ENCODE data around the gene GBP3. TPM values are rescaled to one million over a fixed set of nuclear protein-coding genes. Genes with fewer than 3 reads are reported as not detected.

Gene GBP3
- total and polyA plus RNA-seq, 10 of the 15 experiments (the other 5 are each of a cell fraction or from before 2014, with no cell fraction given): 0.21 to 3.1 (median 1.7) TPM

- Histone ChIP-seq H3K27me3 (replicated peaks in 1 of 2; ENCODE audit: control insufficient read depth in 2 of 2, insufficient read depth in 2 of 2, low read length in 1 of 2) (no peaks in the 10 kb centered on the region), H3K36me3 (ENCODE audit: control insufficient read depth in 2 of 2, insufficient read depth in 2 of 2, low read length in 1 of 2) (no peaks in the 10 kb centered on the region), H2AFZ (ENCODE audit: control insufficient read depth, low read depth, low read length) (no peak overlapping the region), H3K4me1 (ENCODE audit: control insufficient read depth, insufficient read depth, low read length) (peaks cover 10% of the 10 kb centered on the region), H3K4me2 (ENCODE audit: control insufficient read depth, insufficient read depth) (no peak overlapping the region), H3K4me3 (no peak overlapping the region), H4K20me1 (ENCODE audit: control insufficient read depth, insufficient read depth) (no peaks in the 10 kb centered on the region), H3K27ac (ENCODE audit: control insufficient read depth, insufficient read depth) (no peak overlapping the region), H3K9ac (ENCODE audit: control insufficient read depth, insufficient read depth, low read length) (no peak overlapping the region), H3K79me2 (ENCODE audit: control insufficient read depth, insufficient read depth, low read length) (no peaks in the 10 kb centered on the region), H3K9me3 (replicated peaks; ENCODE audit: control insufficient read depth, insufficient read depth, low read length) (peaks cover 11% of the 10 kb centered on the region)
- intact Hi-C loops (cut with micrococcal nuclease; ENCODE audit: unreplicated experiment) (loop anchor here (5.0 kb wide), 1 partner anchor 157 kb away; no protein-coding TSS in a partner anchor), in situ Hi-C loops (cut with MboI) (no loop called here)
- POLR2A ChIA-PET: no interaction called here
- BruUV-seq (replicated peaks): no TSS peak
- RAD21 ChIA-PET (ENCODE audit: unreplicated experiment): interaction anchor here (1.8 kb wide), 1 partner anchor 21 kb away, joined by 5 read pairs; the partner anchor contains the start of gene GBP1
- ATAC-seq (no peak), FAIRE-seq (no peak), DNase-seq (ENCODE audit: low read depth, low spot score) (no peak)
- TF ChIP-seq NBN (IDR thresholded peaks at IDR 0.05) (no peak), LARP7 (IDR thresholded peaks at IDR 0.05) (no peak), BMI1 (IDR thresholded peaks at IDR 0.05; ENCODE audit: borderline replicate concordance) (no peak), YBX1 (IDR thresholded peaks at IDR 0.05) (no peak), EED (IDR thresholded peaks at IDR 0.05; ENCODE audit: low read depth) (no peak), NR2C2 (IDR thresholded peaks at IDR 0.05; ENCODE audit: borderline replicate concordance, control insufficient read depth, insufficient read length, low read depth) (no peak), SMARCA5 (IDR thresholded peaks at IDR 0.05) (no peak), WRNIP1 (IDR thresholded peaks at IDR 0.05; ENCODE audit: borderline replicate concordance, low read depth, low read length) (no peak), ATF2 (IDR thresholded peaks at IDR 0.05; ENCODE audit: low read length) (no peak), MXI1 (IDR thresholded peaks at IDR 0.05; ENCODE audit: low read depth, low read length) (no peak), POLR2A (IDR thresholded peaks at IDR 0.05; ENCODE audit: low read depth, low read length) (no peak), HDGF (IDR thresholded peaks at IDR 0.05) (no peak), NRF1 (conservative IDR thresholded peaks at IDR 0.05; ENCODE audit: low read depth, low read length) (no peak)
- 82% methylated on average over 2 of the region's 2 CpGs for WGBS (ENCODE audit: insufficient coverage, insufficient replicate concordance, low lambda C conversion rate, missing lambda C conversion rate)
- SMC1A ChIA-PET (ENCODE audit: uncharacterized antibody, unreplicated experiment): interaction anchor here (1.4 kb wide), 1 partner anchor 29 kb away, joined by 3 read pairs; no protein-coding TSS in a partner anchor
- CTCF ChIA-PET: no interaction called here
Measured at GRCh38 chr1:89044970-89045721, 22.5 kb upstream of the GBP3 start.
